Left cardiac atrium (tissue), 4 donors: ENCODE data around the gene ATP5ME. TPM values are rescaled to one million over a fixed set of nuclear protein-coding genes. Genes with fewer than 3 reads are reported as not detected.
A peak's percentile ranks its signal among the peaks of the same experiment; 100 is the strongest.

Source experiments
- ATAC-seq, 2 donors: fragments of 200-7000 bp; cut with Tn5 transposase; one replicate each; pipeline ENCODE4 v1.9.1; 2020; ENCODE audit warnings: mild to moderate bottlenecking in 2 of 2, moderate library complexity in 2 of 2
- DNase-seq: peaks from one replicate; pipeline ENCODE4 v3.0.0-alpha.2; 2020
- intact Hi-C, 2 donors: fragments of 100-400 bp; cut with DNase I; formaldehyde crosslinking; loops; one replicate each; pipeline versions ENCODE4 v1.14.1 to v1.15.1; 2022 to 2023
- total RNA-seq, 2 donors: library from RNA; stranded (reverse); fragmentation: NEBNext Ultra II Directional; extraction: Animal tissue kit (Norgen Biotek cat#: 25700); gene quantifications; one replicate each; pipeline ENCODE4 v1.2.1, GENCODE V29; 2021
- donor health status: DM: no; HTN: yes; CAD: no.
- donor health status: DM: no; HTN: yes; CAD: no; lungs with severe emphysema.
- donor health status: DM: yes; HTN: yes; CAD: no.
- donor health status: Dilated cardiomyopathy.

ATP5ME gene
- total RNA-seq, 2 donors from 2014 or later, result 770 to 781 TPM

GRCh38 chr4:661881-662761 lies 12.0 kb downstream of the ATP5ME start:
- no peak for DNase-seq
- ATAC-seq, result no peak
- intact Hi-C loops, result no loop called here

DNA sequence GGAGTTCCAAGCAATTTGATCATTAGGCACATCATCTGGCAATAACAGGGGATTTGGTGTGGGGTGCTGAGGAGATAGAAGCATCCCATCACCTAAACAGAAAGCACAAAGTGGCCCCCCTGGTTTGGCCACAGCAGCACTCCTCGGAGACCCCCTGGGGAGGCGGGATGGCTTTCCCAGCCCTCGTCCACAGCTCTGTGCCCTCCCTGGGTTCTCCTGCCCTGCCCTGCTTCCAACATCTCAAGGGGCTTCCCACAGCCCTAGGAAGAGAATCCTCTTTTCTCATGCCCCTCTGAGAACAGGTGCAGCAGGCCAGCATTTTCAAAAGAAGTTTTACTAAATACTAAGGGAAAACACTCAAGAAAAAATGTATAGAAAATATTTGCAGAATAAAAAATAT lies 12.8 kb downstream of the ATP5ME start:
- intact Hi-C loops, result no loop called here
- no peak for DNase-seq
- ATAC-seq, result no peak

DNA sequence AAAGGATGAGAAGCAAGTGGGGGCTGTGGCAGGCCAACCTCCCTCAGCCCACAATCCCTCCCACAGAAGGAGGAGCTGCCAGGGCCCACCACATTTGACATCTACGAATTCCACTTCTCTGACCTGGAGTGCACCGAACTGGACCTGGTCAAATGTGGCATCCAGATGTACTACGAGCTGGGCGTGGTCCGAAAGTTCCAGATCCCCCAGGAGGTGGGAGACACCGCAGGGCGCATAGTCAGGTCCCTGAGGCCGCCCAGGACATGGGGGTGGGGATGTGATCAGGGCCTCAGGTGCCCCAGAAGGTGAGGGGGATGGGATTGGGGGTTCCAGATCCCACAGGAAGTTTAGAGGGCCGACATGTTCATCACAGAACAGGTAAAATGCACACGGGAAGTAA lies 13.7 kb downstream of the ATP5ME start:
- DNase-seq, result no peak
- intact Hi-C loops, result no loop called here
- ATAC-seq, result no peak

DNA sequence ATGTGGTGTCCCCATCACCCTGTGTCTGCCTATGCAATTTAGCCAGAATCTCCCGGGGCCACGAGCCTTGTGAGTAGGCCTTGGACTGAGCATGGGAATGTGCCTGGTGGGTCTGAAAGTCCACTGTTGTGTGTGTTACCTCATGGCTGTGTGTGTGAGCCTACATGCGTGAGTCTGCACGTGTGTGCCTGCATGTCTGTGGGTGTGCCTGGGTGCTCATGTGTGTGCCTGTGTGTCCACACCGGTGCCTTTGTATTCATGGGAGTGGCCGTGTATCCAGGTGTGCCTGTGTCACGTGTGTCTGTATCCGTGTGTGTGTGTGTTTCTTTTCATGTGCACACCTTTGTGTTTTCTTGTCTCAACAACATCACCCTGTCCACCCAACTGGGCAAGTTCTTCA lies 14.2 kb downstream of the ATP5ME start:
- intact Hi-C loops, result no loop called here
- ATAC-seq (no peak), DNase-seq (no peak)

DNA sequence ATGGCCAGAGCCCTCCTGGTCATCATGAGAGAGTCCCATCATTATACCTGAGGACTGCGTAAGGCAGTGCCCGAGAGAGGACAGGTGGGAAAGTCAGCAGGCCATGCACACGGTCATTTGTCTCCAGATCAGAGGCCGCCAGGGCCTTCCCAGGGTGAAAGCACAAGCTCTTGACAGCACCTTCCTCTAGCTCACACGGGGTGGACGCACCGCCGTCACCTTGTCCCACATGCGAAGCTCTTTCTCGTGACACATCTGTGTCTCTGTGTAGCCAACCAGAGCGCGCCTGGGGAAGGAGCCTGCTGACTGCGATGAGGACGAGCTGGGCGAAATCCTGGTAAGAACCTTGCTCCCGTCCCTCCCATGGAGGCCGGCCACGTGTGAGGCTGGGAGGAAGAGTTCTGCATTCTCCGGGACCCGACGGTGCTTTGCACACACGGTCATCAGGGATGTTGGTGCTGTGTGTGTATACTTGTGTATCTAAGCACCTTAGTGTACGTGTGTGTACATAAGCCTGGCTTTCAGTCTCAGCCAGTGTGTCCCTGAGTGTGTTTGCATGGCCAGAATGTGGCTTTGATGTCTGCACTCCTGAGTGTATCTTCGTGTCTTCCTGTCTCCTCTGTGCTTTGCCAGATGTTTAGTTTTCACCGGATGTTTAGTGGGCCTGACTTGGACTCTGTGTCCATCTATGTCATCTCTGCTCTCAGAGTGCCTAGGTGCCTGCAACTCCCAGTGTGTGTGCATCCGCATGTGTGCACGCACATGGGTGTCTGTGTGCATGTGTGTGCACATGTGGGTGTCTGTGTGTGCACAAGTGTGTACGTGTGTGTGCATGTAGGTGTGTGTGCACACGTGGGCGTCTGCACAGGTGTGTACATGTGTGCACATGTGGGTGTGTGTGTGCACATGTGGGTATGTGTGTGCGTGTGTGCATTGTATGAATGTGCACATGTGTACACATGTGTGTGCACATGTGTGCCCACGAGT lies 15.1 kb downstream of the ATP5ME start:
- DNase-seq (no peak), ATAC-seq (no peak)
- intact Hi-C loops, result no loop called here

DNA sequence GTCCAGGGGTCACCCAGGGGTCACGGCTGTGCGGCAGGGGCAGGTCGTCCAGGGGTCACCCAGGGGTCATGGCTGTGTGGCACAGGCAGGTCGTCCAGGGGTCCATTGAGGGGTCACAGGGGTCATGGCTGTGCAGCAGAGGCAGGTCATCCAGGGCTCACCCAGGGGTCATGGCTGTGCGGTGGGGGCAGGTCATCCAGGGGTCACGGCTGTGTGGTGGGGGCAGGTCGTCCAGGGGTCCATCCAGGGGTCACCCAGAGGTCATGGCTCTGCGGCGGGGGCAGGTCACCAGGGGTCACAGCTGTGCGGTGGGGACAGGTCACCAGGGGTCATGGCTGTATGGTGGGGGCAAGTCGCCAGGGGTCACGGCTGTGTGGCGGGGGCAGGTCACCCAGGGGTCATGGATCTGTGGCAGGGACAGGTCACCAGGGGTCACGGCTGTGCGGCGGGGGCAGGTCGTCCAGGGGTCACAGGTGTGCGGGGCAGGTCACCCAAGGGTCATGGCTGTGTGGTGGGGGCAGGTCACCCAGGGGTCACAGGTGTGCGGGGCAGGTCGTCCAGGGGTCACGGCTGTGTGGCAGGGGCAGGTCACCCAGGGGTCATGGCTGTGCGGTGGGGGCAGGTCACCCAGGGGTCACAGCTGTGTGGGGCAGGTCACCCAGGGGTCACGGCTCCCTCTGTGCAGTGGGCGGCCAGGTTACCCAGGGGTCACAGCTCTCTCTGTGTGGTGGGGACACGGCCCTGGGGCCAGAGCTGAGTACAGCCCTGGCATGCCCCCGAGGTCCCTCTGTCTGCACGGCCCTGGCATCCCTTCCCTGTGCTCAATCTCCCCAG lies 16.0 kb downstream of the ATP5ME start:
- DNase-seq (no peak), ATAC-seq (no peak)
- intact Hi-C loops, result no loop called here

DNA sequence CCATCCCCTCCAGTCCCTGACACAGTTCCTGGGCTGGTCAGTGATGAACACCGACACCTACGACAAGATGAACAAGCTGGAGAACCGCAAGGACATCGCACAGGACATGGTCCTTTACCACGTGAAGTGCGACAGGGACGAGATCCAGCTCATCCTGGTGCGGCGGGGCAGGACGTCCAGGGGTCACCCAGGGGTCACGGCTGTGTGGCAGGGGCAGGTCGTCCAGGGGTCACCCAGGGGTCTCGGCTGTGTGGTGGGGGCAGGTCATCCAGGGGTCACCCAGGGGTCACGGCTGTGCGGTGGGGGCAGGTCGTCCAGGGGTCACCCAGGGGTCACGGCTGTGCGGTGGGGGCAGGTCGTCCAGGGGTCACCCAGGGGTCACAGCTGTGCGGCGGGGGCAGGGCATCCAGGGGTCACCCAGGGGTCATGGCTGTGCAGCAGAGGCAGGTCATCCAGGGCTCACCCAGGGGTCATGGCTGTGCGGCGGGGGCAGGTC lies 16.7 kb downstream of the ATP5ME start:
- DNase-seq, result no peak
- intact Hi-C loops, result no loop called here
- no peak for ATAC-seq

DNA sequence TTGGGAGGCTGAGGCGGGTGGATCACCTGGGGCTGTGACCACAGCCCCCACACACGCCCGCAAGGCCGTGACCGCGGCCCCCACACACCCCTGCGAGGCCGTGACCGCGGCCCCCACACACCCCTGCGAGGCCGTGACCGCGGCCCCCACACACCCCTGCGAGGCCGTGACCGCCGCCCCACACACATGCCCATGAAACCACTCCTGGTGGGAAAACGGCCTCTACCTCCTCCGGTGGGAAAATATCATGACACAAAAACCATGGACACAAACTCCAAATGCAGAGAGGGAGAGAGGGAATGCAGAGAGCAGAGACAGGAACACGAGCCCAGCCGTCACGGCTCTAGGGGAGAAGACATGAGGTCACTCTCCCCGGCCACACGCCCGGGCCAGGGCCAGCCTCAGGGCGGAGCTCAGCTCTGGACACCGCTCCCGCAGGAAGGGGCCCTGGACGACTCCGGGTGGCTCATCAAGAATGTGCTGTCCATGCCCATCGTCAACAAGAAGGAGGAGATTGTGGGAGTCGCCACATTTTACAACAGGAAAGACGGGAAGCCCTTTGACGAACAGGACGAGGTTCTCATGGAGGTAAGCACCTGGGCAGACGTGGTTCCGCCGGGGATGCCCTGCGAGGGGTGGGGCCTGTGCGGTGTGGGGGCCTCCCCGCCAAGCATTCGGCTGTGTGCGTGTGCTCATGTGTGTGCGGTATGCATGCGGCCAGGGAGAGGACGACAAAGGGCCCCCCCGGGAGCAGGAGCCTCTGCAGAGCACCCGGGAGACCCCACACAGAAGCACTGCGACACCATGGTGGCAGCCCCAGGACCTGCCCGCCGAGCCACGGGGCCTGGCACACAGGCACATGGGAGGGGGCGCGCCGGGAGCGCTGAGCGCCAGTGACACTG lies 17.4 kb downstream of the ATP5ME start:
- intact Hi-C loops, result no loop called here

GRCh38 chr4:655464-656151 lies 18.5 kb downstream of the ATP5ME start:
- intact Hi-C loops, result no loop called here
- no peak for ATAC-seq
- DNase-seq, result no peak

More for the DNA sequence above, 17.4 kb downstream of the ATP5ME start:
- DNase-seq, result no peak
- ATAC-seq, result peak in 1 of 2 donors; percentile 13

DNA sequence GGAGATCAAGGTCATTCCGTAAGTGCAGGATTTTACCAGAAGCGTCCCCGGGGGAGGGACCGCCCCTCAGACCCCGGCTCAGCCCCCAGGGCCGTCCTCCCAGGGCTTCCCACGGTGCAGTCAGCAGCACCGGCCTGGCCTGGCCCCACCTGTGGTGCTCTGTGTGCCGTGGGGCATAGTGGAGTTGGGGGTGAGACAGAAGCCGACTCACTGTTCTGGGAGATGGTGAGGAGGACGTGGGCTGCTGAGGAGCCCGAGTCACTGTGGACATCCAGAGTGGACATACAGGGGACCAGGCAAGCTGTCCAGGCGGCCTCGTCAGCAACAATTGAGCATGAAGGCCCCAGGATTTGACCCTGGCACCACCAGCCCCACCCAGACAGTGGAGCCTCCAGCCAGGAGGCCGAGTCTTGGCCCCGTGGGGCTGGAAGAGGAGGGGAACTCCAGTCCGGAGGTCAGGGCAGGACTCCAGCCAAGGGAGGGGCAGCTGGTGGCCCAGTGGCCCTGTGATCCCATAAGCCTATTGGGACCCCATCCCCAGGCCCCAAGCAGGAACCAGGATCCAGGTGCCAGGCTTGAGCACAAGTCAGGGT lies 19.1 kb downstream of the ATP5ME start:
- intact Hi-C loops, result no loop called here
- ATAC-seq (no peak), DNase-seq (no peak)

DNA sequence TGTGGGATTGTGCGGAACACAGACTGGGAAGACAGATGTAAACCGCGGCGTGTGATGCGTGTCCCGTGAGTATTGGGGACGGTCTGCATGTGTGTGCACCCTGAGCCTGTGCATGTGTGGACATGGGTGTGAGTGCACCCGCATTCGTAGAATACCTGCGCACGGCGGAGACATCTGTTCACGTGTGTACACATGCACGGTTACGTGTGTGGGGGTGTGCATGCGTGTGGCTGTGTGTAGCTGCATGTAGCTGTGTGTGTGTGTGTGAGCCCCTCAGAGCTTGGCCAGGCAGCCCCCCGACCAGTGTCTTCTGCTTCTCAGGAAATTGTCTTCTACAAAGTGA lies 19.6 kb downstream of the ATP5ME start:
- ATAC-seq, result no peak
- no peak for DNase-seq
- intact Hi-C loops, result no loop called here

GRCh38 chr4:653831-654502 lies 20.1 kb downstream of the ATP5ME start:
- no peak for DNase-seq
- no peak for ATAC-seq
- intact Hi-C loops, result no loop called here

DNA sequence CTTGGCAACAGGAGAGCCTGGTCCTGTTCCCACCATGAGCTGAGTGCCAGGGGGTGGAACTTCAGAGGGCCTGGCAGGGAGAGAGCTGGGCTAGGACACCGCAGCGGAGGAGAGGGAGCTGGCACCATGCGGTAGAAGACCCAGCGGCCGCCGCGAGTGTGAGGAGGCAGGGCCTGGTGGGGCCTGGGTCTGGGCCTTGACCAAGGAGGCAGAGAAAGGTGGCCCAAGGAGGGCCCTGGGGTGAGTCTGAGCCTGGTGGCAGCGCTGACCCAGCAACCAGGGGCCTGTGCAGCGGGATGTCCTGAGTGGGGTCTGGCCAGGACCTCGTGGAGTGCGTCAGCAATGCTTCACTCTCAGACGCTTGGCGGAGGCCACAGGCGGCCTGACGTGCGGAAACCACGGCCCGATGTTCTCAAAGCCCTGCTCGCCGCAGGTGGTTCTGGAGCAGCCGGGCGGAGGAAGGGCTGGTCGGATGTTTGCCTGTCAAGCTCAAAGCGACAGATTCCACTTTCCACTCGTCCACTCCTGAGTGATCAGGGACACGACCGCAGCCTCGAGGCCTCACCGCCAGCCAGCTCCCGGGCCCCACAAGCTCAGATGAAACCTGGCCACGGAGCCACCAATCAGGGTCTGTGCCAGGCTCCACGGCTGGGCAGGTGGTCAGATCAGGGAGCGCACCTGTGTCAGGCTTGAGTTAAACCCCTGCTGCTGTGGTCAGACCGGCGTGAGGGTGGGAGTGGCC lies 20.8 kb downstream of the ATP5ME start:
- DNase-seq (no peak), ATAC-seq (no peak)
- intact Hi-C loops, result no loop called here

DNA sequence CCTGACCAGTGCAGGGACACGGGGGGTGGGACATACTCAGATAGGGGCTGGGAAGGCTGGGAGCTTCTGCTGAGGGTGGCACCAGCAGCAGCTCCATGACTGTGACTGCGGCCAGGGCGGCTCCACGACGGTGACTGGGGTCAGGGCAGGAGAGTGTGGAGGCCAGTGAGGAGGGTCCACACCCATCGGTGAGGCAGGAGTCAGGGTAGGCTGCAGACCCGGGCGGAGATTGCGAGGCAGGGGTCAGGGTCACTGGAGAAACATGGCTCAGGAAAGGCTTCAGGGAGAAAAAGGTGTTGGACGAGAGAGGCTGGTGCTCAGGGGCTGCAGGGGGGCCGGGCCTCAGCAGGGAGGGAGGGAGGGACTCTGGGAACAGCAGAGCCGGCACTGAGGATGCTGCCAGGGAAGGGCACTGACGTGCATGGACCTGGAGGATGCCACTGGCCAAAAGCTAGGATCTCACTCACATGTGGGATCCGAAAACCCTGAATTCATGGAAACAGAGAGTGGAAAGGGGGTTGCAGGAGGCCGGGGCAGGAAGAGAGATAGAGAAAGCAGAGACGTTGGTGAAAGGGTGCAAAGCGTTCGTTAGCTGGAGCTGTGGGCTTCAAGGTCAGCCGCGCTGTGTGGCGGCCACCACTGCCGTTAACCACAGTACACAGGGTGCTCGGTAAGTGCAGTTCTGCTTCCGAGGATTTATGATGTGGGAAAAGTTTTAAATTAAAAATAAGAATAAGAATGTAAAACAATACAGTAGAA lies 22.0 kb downstream of the ATP5ME start:
- intact Hi-C loops, result no loop called here
- no peak for DNase-seq
- peak in 1 of 2 donors; percentile 4 for ATAC-seq
